H9 (cell line): ENCODE measurements around the gene ARMC12. TPM values are rescaled to one million over a fixed set of nuclear protein-coding genes. Genes with fewer than 3 reads are reported as not detected.

Experiments used
- DNase-seq: peaks from one replicate; pipeline ENCODE4 v3.0.0-alpha.2; 2017
- H2AFZ ChIP-seq: one replicate; pipeline ENCODE4 v1.6.1; 2013; ENCODE audit warnings: mild to moderate bottlenecking, low read length, control low read depth, moderate library complexity
- H2AK5ac ChIP-seq: 2 replicates; pipeline ENCODE4 v1.6.1; 2013; ENCODE audit warnings: low read length, control low read depth, mixed read lengths; ENCODE audit not compliant: insufficient read length
- H2BK120ac ChIP-seq: one replicate; pipeline ENCODE4 v1.6.1; 2013; ENCODE audit warnings: low read depth, mild to moderate bottlenecking, low read length, control low read depth, inconsistent platforms; ENCODE audit not compliant: poor library complexity, severe bottlenecking
- H2BK12ac ChIP-seq: 2 replicates; pipeline ENCODE4 v1.6.1; 2013; ENCODE audit warnings: low read length, control low read depth, mixed read lengths, low read depth; ENCODE audit not compliant: insufficient read length
- H2BK15ac ChIP-seq: 2 replicates; pipeline ENCODE4 v1.6.1; 2013; ENCODE audit warnings: low read depth, low read length, control low read depth
- H2BK20ac ChIP-seq: one replicate; pipeline ENCODE4 v1.6.1; 2013; ENCODE audit warnings: low read depth, mild to moderate bottlenecking, low read length, control low read depth, inconsistent platforms; ENCODE audit not compliant: poor library complexity, severe bottlenecking
- H2BK5ac ChIP-seq: 2 replicates; pipeline ENCODE4 v1.6.1; 2013; ENCODE audit warnings: low read length, control low read depth, mixed read lengths; ENCODE audit not compliant: insufficient read length
- H3K14ac ChIP-seq: 2 replicates; pipeline ENCODE4 v1.6.1; 2013; ENCODE audit warnings: low read length, control low read depth; ENCODE audit not compliant: insufficient read depth
- H3K18ac ChIP-seq: 2 replicates; pipeline ENCODE4 v1.6.1; 2013; ENCODE audit warnings: low read depth, mild to moderate bottlenecking, mixed read lengths, low read length, control low read depth; ENCODE audit not compliant: insufficient read length
- H3K23ac ChIP-seq: 2 replicates; pipeline ENCODE4 v1.6.1; 2013; ENCODE audit warnings: low read length, control low read depth, mixed read lengths, low read depth; ENCODE audit not compliant: insufficient read length
- H3K23me2 ChIP-seq: 2 replicates; pipeline ENCODE4 v1.6.1; 2013; ENCODE audit warnings: low read depth, mild to moderate bottlenecking, mixed read lengths, low read length, control low read depth; ENCODE audit not compliant: insufficient read length, poor library complexity, severe bottlenecking
- H3K27ac ChIP-seq: 2 replicates; pipeline ENCODE4 v1.5.1; 2013; ENCODE audit warnings: low read length, control low read depth, mixed read lengths, low read depth; ENCODE audit not compliant: insufficient read length
- H3K27me3 ChIP-seq: 2 replicates; pipeline ENCODE4 v1.6.1; 2013; ENCODE audit warnings: low read length, control low read depth, inconsistent platforms; ENCODE audit not compliant: insufficient read depth
- H3K4ac ChIP-seq: 2 replicates; pipeline ENCODE4 v1.6.1; 2013; ENCODE audit warnings: low read depth, mild to moderate bottlenecking, control low read depth, inconsistent platforms, low read length, moderate library complexity
- H3K4me1 ChIP-seq: 2 replicates; pipeline ENCODE4 v1.6.1; 2013; ENCODE audit warnings: low read length, control low read depth, inconsistent platforms; ENCODE audit not compliant: insufficient read depth
- H3K4me2 ChIP-seq: 2 replicates; pipeline ENCODE4 v1.6.1; 2013; ENCODE audit warnings: low read length, control low read depth, mixed read lengths; ENCODE audit not compliant: insufficient read length, insufficient read depth
- H3K56ac ChIP-seq: 2 replicates; pipeline ENCODE4 v1.6.1; 2013; ENCODE audit warnings: low read depth, mild to moderate bottlenecking, mixed read lengths, low read length, control low read depth; ENCODE audit not compliant: insufficient read length
- H3K79me1 ChIP-seq: 2 replicates; pipeline ENCODE4 v1.6.1; 2013; ENCODE audit warnings: low read depth, mild to moderate bottlenecking, moderate library complexity, low read length, control low read depth, inconsistent platforms; ENCODE audit not compliant: insufficient read depth, poor library complexity, severe bottlenecking
- H3K79me2 ChIP-seq: 2 replicates; pipeline ENCODE4 v1.6.1; 2013; ENCODE audit warnings: low read length, control low read depth, inconsistent platforms; ENCODE audit not compliant: insufficient read depth
- H3K9ac ChIP-seq: 2 replicates; pipeline ENCODE4 v1.6.1; 2013; ENCODE audit warnings: low read length, control low read depth, mixed read lengths; ENCODE audit not compliant: insufficient read length; ENCODE audit errors: extremely low read depth
- H3K9me3 ChIP-seq: one replicate; pipeline ENCODE4 v1.6.1; 2013; ENCODE audit warnings: low read depth, low read length, inconsistent platforms; ENCODE audit not compliant: control insufficient read depth
- H3T11ph ChIP-seq: one replicate; pipeline ENCODE4 v1.6.1; 2013; ENCODE audit warnings: mild to moderate bottlenecking, low read length, control low read depth, inconsistent platforms
- H4K20me1 ChIP-seq: one replicate; pipeline ENCODE4 v1.6.1; 2013; ENCODE audit not compliant: control insufficient read depth, insufficient read length, insufficient read depth
- H4K5ac ChIP-seq: 2 replicates; pipeline ENCODE4 v1.6.1; 2013; ENCODE audit warnings: low read depth, mild to moderate bottlenecking, mixed read lengths, low read length, control low read depth; ENCODE audit not compliant: insufficient read length
- H4K8ac ChIP-seq: replicated peaks from 2 replicates; pipeline ENCODE4 v1.6.1; 2013; ENCODE audit warnings: low read length, control low read depth, mixed read lengths, low read depth; ENCODE audit not compliant: insufficient read length
- H4K91ac ChIP-seq: 2 replicates; pipeline ENCODE4 v1.6.1; 2013; ENCODE audit warnings: low read depth, mild to moderate bottlenecking, moderate library complexity, mixed read lengths, low read length, control low read depth; ENCODE audit not compliant: insufficient read length
- H3K27ac Mint-ChIP-seq, 3 experiments: 2 replicates in 2 of 3; 3 replicates in 1 of 3; pipeline ENCODE4 v1.8.0; 2020 to 2021; ENCODE audit warnings: mixed read lengths in 3 of 3, mild to moderate bottlenecking in 1 of 3, moderate library complexity in 1 of 3
- H3K27me3 Mint-ChIP-seq: 2 replicates; pipeline ENCODE4 v1.8.0; 2021; ENCODE audit warnings: low read depth, mild to moderate bottlenecking, moderate library complexity, mixed read lengths
- H3K36me3 Mint-ChIP-seq, 3 experiments: 2 replicates in 2 of 3; 3 replicates in 1 of 3; pipeline ENCODE4 v1.8.0; 2020 to 2021; ENCODE audit warnings: low read depth in 3 of 3, mixed read lengths in 3 of 3; ENCODE audit not compliant: insufficient read depth in 1 of 3
- H3K4me1 Mint-ChIP-seq, 2 experiments: 2 replicates each; pipeline ENCODE4 v1.8.0; 2020; ENCODE audit warnings: mixed read lengths in 2 of 2
- H3K4me3 Mint-ChIP-seq, 2 experiments: 2 replicates in 1 of 2; 3 replicates in 1 of 2; pipeline ENCODE4 v1.8.0; 2020 to 2021; ENCODE audit warnings: mild to moderate bottlenecking in 2 of 2, mixed read lengths in 2 of 2, moderate library complexity in 1 of 2
- H3K9me3 Mint-ChIP-seq, 2 experiments: 2 replicates in 1 of 2; 3 replicates in 1 of 2; pipeline ENCODE4 v1.8.0; 2020; ENCODE audit warnings: mild to moderate bottlenecking in 2 of 2, mixed read lengths in 2 of 2, moderate library complexity in 1 of 2
- CTCF ChIP-seq: fragments of 200-600 bp; sonication (generic); conservative IDR thresholded peaks from 3 replicates; pipeline ENCODE4 v1.8.0; 2021; ENCODE audit warnings: antibody characterized with exemption, mild to moderate bottlenecking
- WGBS: extraction: QIAGEN DNeasy Blood & Tissue Kit; methylation state at CpG from one replicate; pipeline ENCODE4 v1.1.7; 2013; ENCODE audit warnings: missing lambda C conversion rate, low lambda C conversion rate, mixed read lengths; ENCODE audit not compliant: insufficient read length; ENCODE audit errors: extremely low coverage; 5-methylcytosine and 5-hydroxymethylcytosine counted together
- total RNA-seq: library from RNA; stranded (reverse); gene quantifications from 2 replicates; pipeline ENCODE4 v1.2.1, GENCODE V29; 2021

Gene ARMC12
- total RNA-seq, 1 experiment from 2014 or later: 1.7 TPM

DNA sequence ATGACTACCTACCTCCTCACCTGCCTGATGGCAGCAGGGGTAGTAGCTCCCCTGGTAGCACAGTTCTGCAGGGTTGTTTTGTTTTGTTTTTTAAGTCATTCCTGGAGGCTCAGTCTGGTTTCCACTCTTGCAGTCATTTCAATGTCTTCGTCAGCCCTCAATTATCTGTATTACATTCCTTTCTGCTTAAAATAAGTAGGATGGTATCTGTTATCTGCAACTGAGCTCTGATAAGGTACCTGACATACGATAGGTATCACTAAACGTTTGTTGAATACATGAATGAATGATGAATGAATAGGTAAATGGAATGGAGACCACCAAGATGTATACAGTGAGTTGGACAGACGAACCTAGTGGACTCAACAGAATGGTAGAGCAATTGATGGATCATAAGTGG is 32.4 kb downstream of the ARMC12 start:
- Histone ChIP-seq H3K27ac (no peak overlapping the region), H2BK12ac (no peak overlapping the region), H3K18ac (no peak overlapping the region), H3K4me1 (no peaks in the 10 kb centered on the region), H3K27me3 (no peaks in the 10 kb centered on the region), H3T11ph (no peak overlapping the region), H2BK5ac (no peak overlapping the region), H3K79me1 (no peaks in the 10 kb centered on the region), H4K8ac (no peak overlapping the region), H3K4ac (no peak overlapping the region), H3K9ac (no peak overlapping the region), H2BK15ac (no peak overlapping the region), H4K20me1 (no peaks in the 10 kb centered on the region), H3K9me3 (no peaks in the 10 kb centered on the region), H3K56ac (no peak overlapping the region), H2BK120ac (no peak overlapping the region), H3K4me2 (no peak overlapping the region), H3K79me2 (no peaks in the 10 kb centered on the region), H2BK20ac (no peak overlapping the region), H2AFZ (no peak overlapping the region), H4K91ac (no peak overlapping the region), H4K5ac (no peak overlapping the region), H3K14ac (no peak overlapping the region), H3K23me2 (peaks cover under 1% of the 10 kb centered on the region), H3K23ac (no peak overlapping the region), H2AK5ac (no peak overlapping the region)
- Mint-ChIP-seq H3K4me1 (peaks cover 14 to 22% of the 10 kb centered on the region in 2 experiments), H3K4me3 (no peak overlapping the region; a peak in 1 of 5 replicates), H3K9me3 (no peaks in the 10 kb centered on the region), H3K36me3 (no peaks in the 10 kb centered on the region), H3K27ac (peak overlapping the region in 1 of 3 experiments; percentile 22; a peak in 1 of 7 replicates), H3K27me3 (no peaks in the 10 kb centered on the region; the same call in 1 of the 2 replicates)
- DNase-seq: no peak
- no CpG with 5 or more reads among the region's 4 CpGs for WGBS
- TF ChIP-seq CTCF: no peak
